ENCODE measurements around the gene ABTB2. TPM values are rescaled to one million over a fixed set of nuclear protein-coding genes. Genes with fewer than 3 reads are reported as not detected.

ABTB2 gene
- total RNA-seq, 4 donors from 2014 or later, result 2.9 to 8.2 (median 6.6) TPM

DNA sequence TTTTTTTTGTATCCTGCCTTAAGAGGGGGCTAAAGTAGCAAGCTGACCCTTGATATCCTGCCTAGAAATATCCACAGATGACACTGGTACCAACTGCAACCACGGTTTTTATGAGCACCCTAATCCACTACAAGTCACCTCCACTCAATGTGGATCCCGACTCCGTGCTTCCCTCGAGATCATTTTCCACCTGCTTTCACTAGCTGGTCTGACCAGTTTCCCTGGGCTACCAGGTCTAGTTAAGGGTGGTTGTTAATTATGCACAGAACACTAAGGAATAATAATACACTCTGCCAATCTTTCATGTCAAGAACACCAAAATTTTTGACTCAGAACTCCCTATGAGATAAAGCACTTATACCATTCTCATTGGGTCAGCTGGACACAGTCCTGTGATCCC, 82.3 kb downstream of the ABTB2 start:
- Histone ChIP-seq H3K27ac (peak overlapping the region; percentile 79 to 88), H3K36me3 (no peaks in the 10 kb centered on the region), H3K4me1 (no peaks in the 10 kb centered on the region), H3K27me3 (no peaks in the 10 kb centered on the region), H3K9me3 (no peaks in the 10 kb centered on the region), H3K4me3 (no peak overlapping the region)
- TF ChIP-seq POLR2A (IDR thresholded peaks at IDR 0.05) (no peak), CTCF (IDR thresholded peaks at IDR 0.05) (no peak)
- intact Hi-C loops (cut with DNase I; ENCODE audit: low total_unique reads), result no loop called here
- DNase-seq, result no peak

- Histone ChIP-seq H3K36me3 (no peaks in the 10 kb centered on the region), H3K27me3 (no peaks in the 10 kb centered on the region), H3K4me3 (no peak overlapping the region), H3K4me1 (no peaks in the 10 kb centered on the region), H3K9me3 (no peaks in the 10 kb centered on the region), H3K27ac (peak overlapping the region; percentile 79 to 88)
- intact Hi-C loops (cut with DNase I; ENCODE audit: low total_unique reads), result no loop called here
- peak; percentile 94 to 97 for DNase-seq
- TF ChIP-seq CTCF (IDR thresholded peaks at IDR 0.05), result peak in 1 of 4 experiments; percentile 2
- no peak for TF ChIP-seq POLR2A (IDR thresholded peaks at IDR 0.05)
Observed at GRCh38 chr11:34274712-34275398, 83.0 kb downstream of the ABTB2 start.

DNA sequence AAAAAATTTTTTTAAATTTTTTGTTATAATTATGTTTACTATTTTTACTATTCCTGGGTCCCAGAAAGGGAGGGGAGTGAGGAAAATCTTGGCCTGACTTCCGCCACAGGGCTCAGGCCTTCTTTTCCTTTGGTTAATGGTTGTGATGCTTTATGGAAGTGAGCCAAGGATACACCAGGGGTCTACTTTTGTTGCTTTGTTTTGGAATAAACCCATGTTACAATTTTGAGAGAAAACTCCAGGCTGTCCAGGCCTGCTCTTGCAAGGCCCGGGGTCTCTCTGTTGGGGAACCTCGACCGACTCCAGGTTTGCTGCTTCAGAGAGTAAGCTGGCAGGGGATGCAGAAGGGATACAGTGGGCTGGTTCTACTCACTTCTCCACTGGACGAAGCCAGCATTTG, 84.7 kb downstream of the ABTB2 start:
- no peaks in the 10 kb centered on the region for H3K9me3 ChIP-seq
- H3K4me1 ChIP-seq, result no peaks in the 10 kb centered on the region
- DNase-seq, result no peak
- no peaks in the 10 kb centered on the region for H3K36me3 ChIP-seq
- no peaks in the 10 kb centered on the region for H3K27me3 ChIP-seq
- intact Hi-C loops (cut with DNase I; ENCODE audit: low total_unique reads), result no loop called here
- H3K4me3 ChIP-seq, result no peak overlapping the region
- no peak for TF ChIP-seq POLR2A (IDR thresholded peaks at IDR 0.05)
- TF ChIP-seq CTCF (IDR thresholded peaks at IDR 0.05), result no peak
- H3K27ac ChIP-seq, result peak overlapping the region in 1 of 2 donors; percentile 47

DNA sequence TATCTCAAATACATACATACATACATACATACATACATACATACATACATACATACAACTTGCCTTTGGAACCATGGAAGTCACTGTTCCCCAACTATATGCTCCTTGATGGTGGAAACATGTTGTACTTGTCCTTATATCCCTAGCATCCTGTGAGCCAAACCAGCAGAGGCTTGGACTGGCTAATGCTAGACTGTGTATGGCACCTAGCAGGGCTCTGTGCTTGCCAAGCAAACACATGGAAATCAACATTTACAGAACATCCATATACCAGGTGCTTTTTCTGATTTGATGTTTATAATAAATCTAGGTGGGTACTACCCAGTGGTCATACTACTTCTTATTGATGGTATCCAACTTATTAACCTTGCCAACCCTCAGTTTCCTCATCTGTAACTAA, 86.1 kb downstream of the ABTB2 start:
- no peak overlapping the region for H3K4me3 ChIP-seq
- TF ChIP-seq POLR2A (IDR thresholded peaks at IDR 0.05) (no peak), CTCF (IDR thresholded peaks at IDR 0.05) (no peak)
- intact Hi-C loops (cut with DNase I; ENCODE audit: low total_unique reads), result no loop called here

GRCh38 chr11:34270711-34271110, 87.1 kb downstream of the ABTB2 start:
- H3K4me3 ChIP-seq, result no peak overlapping the region
- intact Hi-C loops (cut with DNase I; ENCODE audit: low total_unique reads), result no loop called here
- TF ChIP-seq CTCF (IDR thresholded peaks at IDR 0.05), result no peak
- TF ChIP-seq POLR2A (IDR thresholded peaks at IDR 0.05), result no peak
- no peaks in the 10 kb centered on the region for H3K27me3 ChIP-seq
- H3K27ac ChIP-seq, result no peak overlapping the region
- H3K9me3 ChIP-seq, result no peaks in the 10 kb centered on the region
- DNase-seq, result no peak
- peaks cover 0 to 4% of the 10 kb centered on the region in 2 donors for H3K4me1 ChIP-seq
- no peaks in the 10 kb centered on the region for H3K36me3 ChIP-seq

More for the DNA sequence above, 86.1 kb downstream of the ABTB2 start:
- no peaks in the 10 kb centered on the region for H3K4me1 ChIP-seq
- H3K27ac ChIP-seq, result no peak overlapping the region
- no peaks in the 10 kb centered on the region for H3K9me3 ChIP-seq
- DNase-seq, result no peak
- H3K27me3 ChIP-seq, result no peaks in the 10 kb centered on the region
- no peaks in the 10 kb centered on the region for H3K36me3 ChIP-seq
